Spleen (tissue), 11 donors: ENCODE data around the gene PAQR8. TPM values are rescaled to one million over a fixed set of nuclear protein-coding genes. Genes with fewer than 3 reads are reported as not detected.
A peak's percentile ranks its signal among the peaks of the same experiment; 100 is the strongest.

Experiments used
- DNase-seq: peaks from one replicate; pipeline ENCODE4 v3.0.0-alpha.2; 2020
- H3K27ac ChIP-seq, 8 donors: fragments of 200-600 bp; sonication (generic) in 7 of 8; 1 replicate in 4 of 8; 2 replicates in 4 of 8; pipeline versions ENCODE4 v1.5.0 to v1.8.0; 2016 to 2021; ENCODE audit warnings: inconsistent platforms in 4 of 8, mild to moderate bottlenecking in 4 of 8, moderate library complexity in 1 of 8
- H3K27me3 ChIP-seq, 7 donors: fragments of 200-600 bp; sonication (generic) in 6 of 7; replicated peaks in 1 of 7; 1 replicate in 4 of 7; 2 replicates in 3 of 7; pipeline versions ENCODE4 v1.5.0 to v1.8.0; 2016 to 2021; ENCODE audit warnings: inconsistent platforms in 3 of 7, mild to moderate bottlenecking in 1 of 7
- H3K36me3 ChIP-seq, 6 donors: fragments of 200-600 bp; sonication (generic) in 5 of 6; 1 replicate in 4 of 6; 2 replicates in 2 of 6; pipeline versions ENCODE4 v1.5.0 to v1.8.0; 2016 to 2021; ENCODE audit warnings: inconsistent platforms in 2 of 6
- H3K4me1 ChIP-seq, 6 donors: fragments of 200-600 bp; sonication (generic) in 5 of 6; 1 replicate in 3 of 6; 2 replicates in 3 of 6; pipeline versions ENCODE4 v1.5.0 to v1.8.0; 2016 to 2021; ENCODE audit warnings: inconsistent platforms in 3 of 6
- H3K4me3 ChIP-seq, 8 donors: fragments of 200-600 bp; sonication (generic) in 7 of 8; 1 replicate in 4 of 8; 2 replicates in 4 of 8; pipeline versions ENCODE4 v1.5.0 to v1.8.0; 2016 to 2021; ENCODE audit warnings: inconsistent platforms in 4 of 8, mild to moderate bottlenecking in 4 of 8, moderate library complexity in 2 of 8
- H3K9me3 ChIP-seq, 8 donors: fragments of 200-600 bp; sonication (generic) in 7 of 8; 1 replicate in 4 of 8; 2 replicates in 4 of 8; pipeline versions ENCODE4 v1.5.0 to v1.8.0; 2016 to 2021; ENCODE audit warnings: inconsistent platforms in 4 of 8
- CTCF ChIP-seq, 11 experiments: fragments of 200-600 bp in 7 of 11; fragments of 450-650 bp in 4 of 11; sonication (generic) in 4 of 11; IDR thresholded peaks in 8 of 11; conservative IDR thresholded peaks in 3 of 11; 1 replicate in 7 of 11; 2 replicates in 4 of 11; pipeline versions ENCODE4 v1.4.0 to v1.8.0; 2016 to 2021; ENCODE audit warnings: antibody characterized with exemption in 11 of 11, inconsistent platforms in 4 of 11, mild to moderate bottlenecking in 1 of 11
- POLR2A ChIP-seq, 3 donors: fragments of 450-650 bp; IDR thresholded peaks; one replicate each; pipeline ENCODE4 v1.5.1; 2017; ENCODE audit warnings: antibody characterized with exemption in 3 of 3, mild to moderate bottlenecking in 1 of 3
- POLR2AphosphoS5 ChIP-seq, 3 donors: sonication (generic); formaldehyde crosslinking; IDR thresholded peaks; one replicate each; pipeline ENCODE4 v1.5.1; 2017; ENCODE audit warnings: antibody characterized with exemption in 3 of 3
- WGBS, 5 donors: extraction: QIAGEN DNeasy Blood & Tissue Kit in 3 of 5; methylation state at CpG; one replicate each; pipeline versions ENCODE4 v1.1.5 to v1.1.7; 2013 to 2018; 5-methylcytosine and 5-hydroxymethylcytosine counted together
- intact Hi-C: fragments of 100-400 bp; cut with DNase I; formaldehyde crosslinking; loops from one replicate; pipeline ENCODE4 v1.15.0; 2023; ENCODE audit warnings: low total_unique reads
- polyA plus RNA-seq, 3 donors: library from polyadenylated mRNA; stranded (reverse); fragments of 200-250 nt; gene quantifications; one replicate each; pipeline ENCODE4 v1.2.1, GENCODE V29; 2013
- total RNA-seq, 7 donors: library from RNA; depleted of rRNA in 3 of 7; stranded (reverse); fragments of >200 nt in 3 of 7; fragmentation: NEBNext Ultra II Directional in 4 of 7; extraction: Animal tissue kit (Norgen Biotek cat#: 25700) in 4 of 7; gene quantifications; one replicate each; pipeline versions ENCODE4 v1.1.0 to v1.2.1, GENCODE V29; 2016 to 2021
- donor health status: healthy with polysubstance abuse.
- donor health status: DM: no; HTN: no; CAD: no; lungs with moderate emphysema.
- donor health status: DM: no; HTN: no; CAD: no.
- donor health status: Bipolar disorder and iron deficiency.
- donor health status: healthy.
- donor health status: DM: no; HTN: no; CAD: no.
- donor health status: DM: yes; HTN: yes; CAD: no.

PAQR8 gene
- total and polyA plus RNA-seq, 10 donors, result 3.5 to 13.3 (median 9.7) TPM

- Histone ChIP-seq H3K27me3 (no peaks in the 10 kb centered on the region), H3K36me3 (peaks cover 0 to 14% (median 0%) of the 10 kb centered on the region in 6 donors), H3K4me1 (peaks cover 6 to 41% (median 30%) of the 10 kb centered on the region in 6 donors), H3K27ac (peak overlapping the region in 7 of 8 donors; percentile 82 to 89 (median 86)), H3K4me3 (peak overlapping the region; percentile 79 to 96 (median 92)), H3K9me3 (no peaks in the 10 kb centered on the region)
- WGBS, 5 donors, result 9 to 13% (median 11%) methylated on average over 21 of the region's 21 CpGs
- DNase-seq, result peak; percentile 79
- intact Hi-C loops, result loop anchor here (5.0 kb wide), 1 partner anchor 156 kb away; the partner anchor contains the start of gene TRAM2
- TF ChIP-seq CTCF (IDR thresholded peaks at IDR 0.05 in 8 of 11, conservative IDR thresholded peaks at IDR 0.05 in 3 of 11) (no peak), POLR2AphosphoS5 (IDR thresholded peaks at IDR 0.05) (no peak), POLR2A (IDR thresholded peaks at IDR 0.05) (no peak)
These were observed 58.9 kb downstream of the PAQR8 start for GRCh38 chr6:52420668-52421358.

GRCh38 chr6:52422156-52422555, 60.2 kb downstream of the PAQR8 start:
- Histone ChIP-seq H3K36me3 (peaks cover 0 to 14% (median 0%) of the 10 kb centered on the region in 6 donors), H3K27me3 (no peaks in the 10 kb centered on the region), H3K4me1 (peaks cover 6 to 28% (median 18%) of the 10 kb centered on the region in 6 donors), H3K27ac (no peak overlapping the region), H3K9me3 (no peaks in the 10 kb centered on the region), H3K4me3 (no peak overlapping the region)
- TF ChIP-seq POLR2AphosphoS5 (IDR thresholded peaks at IDR 0.05) (no peak), CTCF (IDR thresholded peaks at IDR 0.05 in 8 of 11, conservative IDR thresholded peaks at IDR 0.05 in 3 of 11) (no peak), POLR2A (IDR thresholded peaks at IDR 0.05) (no peak)
- no peak for DNase-seq
- intact Hi-C loops, result loop anchor here (5.0 kb wide), 1 partner anchor 155 kb away; the partner anchor contains the start of gene TRAM2
- WGBS, 5 donors, result 85 to 98% (median 94%) methylated on average over 2 of the region's 2 CpGs

GRCh38 chr6:52423448-52423847, 61.5 kb downstream of the PAQR8 start:
- DNase-seq, result no peak
- peaks cover 6 to 22% (median 17%) of the 10 kb centered on the region in 6 donors for H3K4me1 ChIP-seq
- H3K27me3 ChIP-seq, result no peaks in the 10 kb centered on the region
- intact Hi-C loops, result loop anchor here (5.0 kb wide), 1 partner anchor 154 kb away; the partner anchor contains the start of gene TRAM2
- peak overlapping the region in 2 of 8 donors; percentile 32 to 45 for H3K27ac ChIP-seq
- H3K4me3 ChIP-seq, result no peak overlapping the region
- 77 to 91% (median 80%) methylated on average over 3 of the region's 3 CpGs for WGBS, 5 donors
- H3K36me3 ChIP-seq, result peaks cover 0 to 15% (median 0%) of the 10 kb centered on the region in 6 donors
- TF ChIP-seq CTCF (IDR thresholded peaks at IDR 0.05 in 8 of 11, conservative IDR thresholded peaks at IDR 0.05 in 3 of 11) (no peak), POLR2AphosphoS5 (IDR thresholded peaks at IDR 0.05) (no peak), POLR2A (IDR thresholded peaks at IDR 0.05) (no peak)
- H3K9me3 ChIP-seq, result no peaks in the 10 kb centered on the region

- peak overlapping the region in 3 of 8 donors; percentile 9 to 45 (median 32) for H3K27ac ChIP-seq
- H3K4me1 ChIP-seq, result peaks cover 6 to 22% (median 17%) of the 10 kb centered on the region in 6 donors
- no peak overlapping the region for H3K4me3 ChIP-seq
- peaks cover 0 to 17% (median 0%) of the 10 kb centered on the region in 6 donors for H3K36me3 ChIP-seq
- no peaks in the 10 kb centered on the region for H3K9me3 ChIP-seq
- DNase-seq, result no peak
- H3K27me3 ChIP-seq, result no peaks in the 10 kb centered on the region
- no peak for TF ChIP-seq POLR2A (IDR thresholded peaks at IDR 0.05)
- no peak for TF ChIP-seq POLR2AphosphoS5 (IDR thresholded peaks at IDR 0.05)
- no peak for TF ChIP-seq CTCF (IDR thresholded peaks at IDR 0.05 in 8 of 11, conservative IDR thresholded peaks at IDR 0.05 in 3 of 11)
- 91 to 97% (median 94%) methylated on average over 8 of the region's 8 CpGs for WGBS, 5 donors
- intact Hi-C loops, result loop anchor here (5.0 kb wide), 1 partner anchor 153 kb away; the partner anchor contains the start of gene TRAM2
These were observed 62.0 kb downstream of the PAQR8 start for GRCh38 chr6:52423971-52424381.
